ENCODE data around the gene DUSP23.

Gene DUSP23

DNA sequence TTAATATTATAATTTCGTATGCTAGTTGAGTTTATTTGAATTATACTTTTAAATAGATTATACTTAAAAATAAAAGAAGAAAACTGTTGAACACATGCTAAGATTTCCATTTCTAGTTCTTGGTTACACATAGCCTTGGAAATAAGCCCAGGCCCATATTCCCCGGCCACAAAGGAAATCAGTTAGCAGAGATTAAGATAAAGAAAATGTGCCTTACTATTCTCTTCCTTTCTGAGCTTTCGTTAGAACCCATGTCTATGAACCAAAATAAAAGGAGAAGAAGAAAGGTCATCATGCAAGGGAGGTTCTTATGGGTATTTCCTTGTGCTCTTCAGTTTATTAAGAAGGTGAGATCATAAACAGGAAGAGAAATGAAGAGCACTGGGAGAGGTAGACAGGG is 34.1 kb upstream of the DUSP23 start:
- no peak overlapping the region for H3K4me2 ChIP-seq (ENCODE audit: low read depth, low read length, poor library complexity, severe bottlenecking)
- no peak overlapping the region for H3K9ac ChIP-seq (ENCODE audit: low read length)
- no peaks in the 10 kb centered on the region for H3K79me2 ChIP-seq (ENCODE audit: insufficient read depth, low read length)

GRCh38 chr1:159748370-159748769 is 32.4 kb upstream of the DUSP23 start:
- no peaks in the 10 kb centered on the region for H3K27me3 ChIP-seq (ENCODE audit: low read length)
- TF ChIP-seq EZH2phosphoT487 (conservative IDR thresholded peaks at IDR 0.05; ENCODE audit: low read length) (no peak), CTCF (IDR thresholded peaks at IDR 0.05; ENCODE audit: insufficient read depth, low read length, poor library complexity, severe bottlenecking) (no peak)
- no peak overlapping the region for H3K27ac ChIP-seq (ENCODE audit: low read depth, low read length)
- no peaks in the 10 kb centered on the region for H3K9me2 ChIP-seq (replicated peaks; ENCODE audit: insufficient read depth, low read length)
- no peaks in the 10 kb centered on the region for H3K36me3 ChIP-seq (ENCODE audit: low read length)
- H3K4me2 ChIP-seq (ENCODE audit: low read depth, low read length, poor library complexity, severe bottlenecking): no peak overlapping the region
- H4K20me1 ChIP-seq (ENCODE audit: low read depth, low read length): no peaks in the 10 kb centered on the region
- H3K9me3 ChIP-seq (ENCODE audit: insufficient read depth, low read length): no peaks in the 10 kb centered on the region
- no peak overlapping the region for H2AFZ ChIP-seq (ENCODE audit: low read depth, low read length, severe bottlenecking)
- no peaks in the 10 kb centered on the region for H3F3A ChIP-seq (ENCODE audit: insufficient read depth)
- H3K9ac ChIP-seq (ENCODE audit: low read length): no peak overlapping the region
- no peak overlapping the region for H3K4me3 ChIP-seq (ENCODE audit: insufficient read depth, low read length, poor library complexity, severe bottlenecking)
- no peaks in the 10 kb centered on the region for H3K79me2 ChIP-seq (ENCODE audit: insufficient read depth, low read length)

More for the DNA sequence above, 34.1 kb upstream of the DUSP23 start:
- no peak overlapping the region for H3K27ac ChIP-seq (ENCODE audit: low read depth, low read length)
- no peaks in the 10 kb centered on the region for H3K27me3 ChIP-seq (ENCODE audit: low read length)
- no peaks in the 10 kb centered on the region for H3F3A ChIP-seq (ENCODE audit: insufficient read depth)
- H3K9me3 ChIP-seq (ENCODE audit: insufficient read depth, low read length): no peaks in the 10 kb centered on the region
- TF ChIP-seq EZH2phosphoT487 (conservative IDR thresholded peaks at IDR 0.05; ENCODE audit: low read length): no peak
- TF ChIP-seq CTCF (IDR thresholded peaks at IDR 0.05; ENCODE audit: insufficient read depth, low read length, poor library complexity, severe bottlenecking): no peak
- H3K4me3 ChIP-seq (ENCODE audit: insufficient read depth, low read length, poor library complexity, severe bottlenecking): no peak overlapping the region
- no peaks in the 10 kb centered on the region for H4K20me1 ChIP-seq (ENCODE audit: low read depth, low read length)
- no peaks in the 10 kb centered on the region for H3K9me2 ChIP-seq (replicated peaks; ENCODE audit: insufficient read depth, low read length)
- H3K36me3 ChIP-seq (ENCODE audit: low read length): no peaks in the 10 kb centered on the region
- no peak overlapping the region for H2AFZ ChIP-seq (ENCODE audit: low read depth, low read length, severe bottlenecking)

GRCh38 chr1:159749630-159750029 is 31.1 kb upstream of the DUSP23 start:
- Histone ChIP-seq H3K9ac (ENCODE audit: low read length) (no peak overlapping the region), H4K20me1 (ENCODE audit: low read depth, low read length) (no peaks in the 10 kb centered on the region), H3K9me2 (replicated peaks; ENCODE audit: insufficient read depth, low read length) (no peaks in the 10 kb centered on the region), H3F3A (ENCODE audit: insufficient read depth) (no peaks in the 10 kb centered on the region), H3K27ac (ENCODE audit: low read depth, low read length) (no peak overlapping the region), H3K79me2 (ENCODE audit: insufficient read depth, low read length) (no peaks in the 10 kb centered on the region), H3K4me2 (ENCODE audit: low read depth, low read length, poor library complexity, severe bottlenecking) (no peak overlapping the region), H3K4me3 (ENCODE audit: insufficient read depth, low read length, poor library complexity, severe bottlenecking) (no peak overlapping the region), H2AFZ (ENCODE audit: low read depth, low read length, severe bottlenecking) (no peak overlapping the region), H3K9me3 (ENCODE audit: insufficient read depth, low read length) (no peaks in the 10 kb centered on the region), H3K27me3 (ENCODE audit: low read length) (no peaks in the 10 kb centered on the region), H3K36me3 (ENCODE audit: low read length) (no peaks in the 10 kb centered on the region)
- no peak for TF ChIP-seq EZH2phosphoT487 (conservative IDR thresholded peaks at IDR 0.05; ENCODE audit: low read length)
- no peak for TF ChIP-seq CTCF (IDR thresholded peaks at IDR 0.05; ENCODE audit: insufficient read depth, low read length, poor library complexity, severe bottlenecking)
